B cell (primary cell): ENCODE results near the gene SDCCAG8. TPM values are rescaled to one million over a fixed set of nuclear protein-coding genes. Genes with fewer than 3 reads are reported as not detected.

ENCODE experiments used
- ATAC-seq: fragments of 200-7000 bp; cut with Tn5 transposase; one replicate; pipeline ENCODE4 v1.10.0; 2021; ENCODE audit warnings: low read depth, mild to moderate bottlenecking, moderate number of reproducible peaks, moderate library complexity
- CTCF ChIA-PET: fragments of 350-600 bp; sonication (Branson Sonifier 250); formaldehyde crosslinking; loops from one replicate; lab custom pipeline; 2021; ENCODE audit warnings: antibody characterized with exemption, inconsistent platforms; lab: Charles Lee
- POLR2A ChIA-PET: fragments of 350-600 bp; sonication (Branson Sonifier 250); formaldehyde crosslinking; loops from one replicate; lab custom pipeline; 2021; ENCODE audit warnings: antibody characterized with exemption; lab: Charles Lee
- DNase-seq: peaks from one replicate; pipeline ENCODE4 v3.0.0; 2013
- H2AFZ ChIP-seq: 2 replicates; pipeline ENCODE4 v1.6.1; 2012; ENCODE audit warnings: mild to moderate bottlenecking, low read depth, low read length; ENCODE audit not compliant: insufficient read depth, poor library complexity, severe bottlenecking
- H3K27ac ChIP-seq, 2 donors: 1 replicate in 1 of 2; 2 replicates in 1 of 2; pipeline ENCODE4 v1.5.1; 2012 to 2013; ENCODE audit warnings: low read length in 2 of 2, mild to moderate bottlenecking in 2 of 2, moderate library complexity in 1 of 2
- H3K27me3 ChIP-seq, 4 experiments: fragments of 200-600 bp in 1 of 4; sonication (generic) in 1 of 4; replicated peaks in 1 of 4; 1 replicate in 2 of 4; 2 replicates in 2 of 4; pipeline versions ENCODE4 v1.6.1 to v1.7.0; 2013 to 2016; ENCODE audit warnings: low read length in 3 of 4, mild to moderate bottlenecking in 2 of 4, mixed read lengths in 1 of 4, moderate library complexity in 1 of 4; ENCODE audit not compliant: insufficient read depth in 4 of 4, control insufficient read depth in 3 of 4; ENCODE audit errors: control extremely low read depth in 1 of 4
- H3K36me3 ChIP-seq, 2 experiments: replicated peaks in 1 of 2; 1 replicate in 1 of 2; 2 replicates in 1 of 2; pipeline versions ENCODE4 v1.6.1 to v1.7.1; 2013; ENCODE audit warnings: low read length in 1 of 2; ENCODE audit not compliant: insufficient read depth in 2 of 2, control insufficient read depth in 1 of 2; ENCODE audit errors: control extremely low read depth in 1 of 2, extremely low read depth in 1 of 2
- H3K4me1 ChIP-seq, 2 donors: fragments of 200-600 bp in 1 of 2; sonication (generic) in 1 of 2; 1 replicate in 1 of 2; 2 replicates in 1 of 2; pipeline versions ENCODE4 v1.5.1 to v1.6.1; 2013 to 2017; ENCODE audit warnings: low read length in 2 of 2; ENCODE audit not compliant: control insufficient read depth in 2 of 2, insufficient read depth in 2 of 2
- H3K4me2 ChIP-seq: replicated peaks from 2 replicates; pipeline ENCODE3; 2012; ENCODE audit warnings: mild to moderate bottlenecking, low read depth, low read length; ENCODE audit not compliant: poor library complexity, severe bottlenecking
- H3K4me3 ChIP-seq, 5 experiments: fragments of 200-600 bp in 1 of 5; sonication (generic) in 1 of 5; 1 replicate in 3 of 5; 2 replicates in 2 of 5; pipeline versions ENCODE4 v1.5.1 to v1.7.0; 2011 to 2016; ENCODE audit warnings: low read length in 4 of 5, mild to moderate bottlenecking in 4 of 5, low read depth in 2 of 5, control low read depth in 1 of 5, moderate library complexity in 1 of 5; ENCODE audit not compliant: insufficient read depth in 1 of 5; ENCODE audit errors: control extremely low read depth in 1 of 5, extremely low read depth in 1 of 5
- H3K79me2 ChIP-seq: fragments of 200-600 bp; sonication (generic); one replicate; pipeline ENCODE4 v1.6.0; 2016; ENCODE audit warnings: low read length; ENCODE audit not compliant: control insufficient read depth, insufficient read depth
- H3K9ac ChIP-seq: fragments of 200-600 bp; sonication (generic); 2 replicates; pipeline ENCODE4 v1.6.1; 2017; ENCODE audit warnings: mild to moderate bottlenecking, low read length, moderate library complexity
- H3K9me3 ChIP-seq, 3 donors: one replicate each; pipeline versions ENCODE4 v1.6.1 to v1.7.1; 2013; ENCODE audit warnings: low read length in 2 of 3; ENCODE audit not compliant: control insufficient read depth in 2 of 3, insufficient read depth in 1 of 3; ENCODE audit errors: control extremely low read depth in 1 of 3
- H4K20me1 ChIP-seq: 2 replicates; pipeline ENCODE4 v1.6.0; 2012; ENCODE audit warnings: mild to moderate bottlenecking, low read length; ENCODE audit not compliant: insufficient read depth, control insufficient read depth, poor library complexity, severe bottlenecking
- H3K27ac Mint-ChIP-seq: one replicate; pipeline ENCODE4 v1.8.0; 2021; ENCODE audit warnings: mixed read lengths
- H3K27me3 Mint-ChIP-seq: one replicate; pipeline ENCODE4 v1.8.0; 2021; ENCODE audit warnings: mixed read lengths
- H3K4me1 Mint-ChIP-seq: one replicate; pipeline ENCODE4 v1.8.0; 2021; ENCODE audit warnings: mixed read lengths
- H3K4me3 Mint-ChIP-seq: one replicate; pipeline ENCODE4 v1.8.0; 2021; ENCODE audit warnings: mixed read lengths
- H3K9me3 Mint-ChIP-seq: one replicate; pipeline ENCODE4 v1.8.0; 2022; ENCODE audit warnings: mixed read lengths; ENCODE audit not compliant: insufficient read depth
- EZH2 ChIP-seq: IDR thresholded peaks from 2 replicates; pipeline ENCODE4 v1.6.1; 2012; ENCODE audit warnings: borderline replicate concordance, low read depth, mild to moderate bottlenecking, moderate library complexity, low read length; ENCODE audit not compliant: insufficient read depth, poor library complexity, severe bottlenecking
- WGBS: methylation state at CpG from one replicate; pipeline ENCODE4 v1.1.5; 2013; ENCODE audit warnings: missing lambda C conversion rate; ENCODE audit not compliant: insufficient coverage; 5-methylcytosine and 5-hydroxymethylcytosine counted together
- intact Hi-C: fragments of 100-400 bp; cut with micrococcal nuclease; formaldehyde crosslinking; loops from one replicate; pipeline ENCODE4 v1.10.0; 2022
- polyA plus RNA-seq: library from polyadenylated mRNA; depleted of rRNA; stranded (reverse); fragments of >200 nt; gene quantifications from 2 replicates; pipeline ENCODE4 v1.2.3, GENCODE V29; 2012
- total RNA-seq, 2 donors: library from RNA; stranded (reverse); fragments of 120-200 nt in 1 of 2; gene quantifications; 1 replicate in 1 of 2; 2 replicates in 1 of 2; pipeline versions ENCODE4 v1.2.3 to v1.2.4, GENCODE V29; 2013 to 2022
- TF ChIP-seq, protein P1 (sequence below): fragments of 200-600 bp; IDR thresholded peaks from one replicate; pipeline ENCODE4 v1.8.0; 2022; ENCODE audit warnings: antibody characterized with exemption, mild to moderate bottlenecking

The SDCCAG8 gene
- total and polyA plus RNA-seq, 2 donors (not counting 1 experiment from before 2014, with no cell fraction given): 37.1 to 60.7 TPM

DNA sequence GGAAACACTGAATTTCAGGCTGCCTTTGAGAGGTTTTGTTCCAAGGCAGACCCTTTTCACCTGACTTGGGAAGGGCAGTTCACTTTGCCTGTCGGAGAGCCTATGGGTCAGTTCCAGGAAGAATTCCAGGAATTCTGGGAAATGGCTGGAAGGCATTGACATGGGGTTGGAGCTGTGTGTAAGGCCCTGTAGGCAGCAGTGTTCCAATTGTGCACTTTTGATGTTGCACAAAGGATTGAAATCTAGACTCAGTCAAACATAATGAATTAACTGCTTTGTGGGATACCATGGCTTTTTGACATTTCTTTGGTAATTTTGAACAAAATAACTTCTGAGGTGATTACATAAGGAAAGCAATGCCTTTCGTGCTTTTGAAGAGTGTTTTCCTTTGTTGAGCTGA lies 184.6 kb downstream of the SDCCAG8 start:
- H3K9ac ChIP-seq: no peak overlapping the region
- no peak overlapping the region for H3K4me2 ChIP-seq
- no peaks in the 10 kb centered on the region for H4K20me1 ChIP-seq
- no peak overlapping the region for H3K27ac ChIP-seq
- DNase-seq (no peak), ATAC-seq (no peak)
- H3K9me3 ChIP-seq: no peaks in the 10 kb centered on the region
- Mint-ChIP-seq H3K4me1 (peaks cover 21% of the 10 kb centered on the region), H3K27ac (no peak overlapping the region), H3K4me3 (no peak overlapping the region), H3K9me3 (no peaks in the 10 kb centered on the region), H3K27me3 (no peaks in the 10 kb centered on the region)
- H3K4me1 ChIP-seq: peaks cover 10 to 17% of the 10 kb centered on the region in 2 donors
- H2AFZ ChIP-seq: no peak overlapping the region
- 97% methylated on average over 2 of the region's 2 CpGs for WGBS
- H3K79me2 ChIP-seq: no peaks in the 10 kb centered on the region
- POLR2A ChIA-PET: no interaction called here
- H3K4me3 ChIP-seq: no peak overlapping the region
- TF ChIP-seq, protein P1, sequence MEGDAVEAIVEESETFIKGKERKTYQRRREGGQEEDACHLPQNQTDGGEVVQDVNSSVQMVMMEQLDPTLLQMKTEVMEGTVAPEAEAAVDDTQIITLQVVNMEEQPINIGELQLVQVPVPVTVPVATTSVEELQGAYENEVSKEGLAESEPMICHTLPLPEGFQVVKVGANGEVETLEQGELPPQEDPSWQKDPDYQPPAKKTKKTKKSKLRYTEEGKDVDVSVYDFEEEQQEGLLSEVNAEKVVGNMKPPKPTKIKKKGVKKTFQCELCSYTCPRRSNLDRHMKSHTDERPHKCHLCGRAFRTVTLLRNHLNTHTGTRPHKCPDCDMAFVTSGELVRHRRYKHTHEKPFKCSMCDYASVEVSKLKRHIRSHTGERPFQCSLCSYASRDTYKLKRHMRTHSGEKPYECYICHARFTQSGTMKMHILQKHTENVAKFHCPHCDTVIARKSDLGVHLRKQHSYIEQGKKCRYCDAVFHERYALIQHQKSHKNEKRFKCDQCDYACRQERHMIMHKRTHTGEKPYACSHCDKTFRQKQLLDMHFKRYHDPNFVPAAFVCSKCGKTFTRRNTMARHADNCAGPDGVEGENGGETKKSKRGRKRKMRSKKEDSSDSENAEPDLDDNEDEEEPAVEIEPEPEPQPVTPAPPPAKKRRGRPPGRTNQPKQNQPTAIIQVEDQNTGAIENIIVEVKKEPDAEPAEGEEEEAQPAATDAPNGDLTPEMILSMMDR: no peak
- TF ChIP-seq EZH2: no peak
- no peaks in the 10 kb centered on the region for H3K27me3 ChIP-seq
- no peaks in the 10 kb centered on the region for H3K36me3 ChIP-seq
- intact Hi-C loops: no loop called here
- CTCF ChIA-PET: interaction anchor here (0.7 kb wide), 1 partner anchor 30 kb away, joined by 3 read pairs; no protein-coding TSS in a partner anchor

DNA sequence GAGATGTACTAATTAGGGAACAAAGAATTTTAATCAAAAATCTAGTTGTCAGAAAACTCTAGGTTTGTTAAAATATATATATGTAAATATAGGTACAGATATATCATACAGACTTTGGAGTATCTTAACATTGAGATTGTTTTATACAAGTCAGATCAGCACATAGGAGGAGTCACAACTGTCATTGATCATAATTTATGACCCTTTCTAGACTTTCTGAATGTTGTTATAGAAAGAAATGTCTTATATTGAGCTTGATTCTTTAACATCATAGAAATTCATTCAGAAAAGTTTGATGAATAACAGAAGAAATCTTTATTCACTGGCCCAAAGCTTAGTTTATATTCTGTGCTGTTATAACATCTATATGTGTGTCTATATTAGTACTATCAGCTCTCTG lies 185.8 kb downstream of the SDCCAG8 start:
- ATAC-seq (no peak), DNase-seq (no peak)
- Histone ChIP-seq H3K4me3 (no peak overlapping the region), H3K4me1 (peaks cover 14 to 17% of the 10 kb centered on the region in 2 donors), H2AFZ (no peak overlapping the region), H3K79me2 (no peaks in the 10 kb centered on the region), H3K27me3 (no peaks in the 10 kb centered on the region), H3K4me2 (no peak overlapping the region), H3K27ac (no peak overlapping the region), H3K9ac (no peak overlapping the region), H4K20me1 (no peaks in the 10 kb centered on the region), H3K9me3 (no peaks in the 10 kb centered on the region), H3K36me3 (no peaks in the 10 kb centered on the region)
- H3K9me3 Mint-ChIP-seq: no peaks in the 10 kb centered on the region
- H3K27me3 Mint-ChIP-seq: no peaks in the 10 kb centered on the region
- intact Hi-C loops: no loop called here
- H3K4me3 Mint-ChIP-seq: no peak overlapping the region
- peaks cover 23% of the 10 kb centered on the region for H3K4me1 Mint-ChIP-seq
- no peak overlapping the region for H3K27ac Mint-ChIP-seq
- CTCF ChIA-PET: interaction anchor here (0.5 kb wide), 1 partner anchor 744 kb away, joined by 3 read pairs; no protein-coding TSS in a partner anchor
- no peak for TF ChIP-seq EZH2
- TF ChIP-seq, protein P1: no peak
- POLR2A ChIA-PET: no interaction called here
